D721Med (cell line): ENCODE results near the gene ACSL6.

ENCODE experiments used
- DNase-seq: peaks from one replicate; pipeline ENCODE4 v3.0.0; 2011; ENCODE audit warnings: low spot score; ENCODE audit not compliant: insufficient read length
- FAIRE-seq: peaks from 2 replicates; lab custom pipeline; 2011; peaks lifted over from hg19 to GRCh38; lab: Jason Lieb, UNC
- TF ChIP-seq, protein P1 (sequence below): IDR thresholded peaks from 2 replicates; pipeline ENCODE4 v1.5.1; 2012; ENCODE audit warnings: mild to moderate bottlenecking, control low read depth; ENCODE audit not compliant: insufficient read depth; ENCODE audit errors: missing control alignments

The ACSL6 gene

DNA sequence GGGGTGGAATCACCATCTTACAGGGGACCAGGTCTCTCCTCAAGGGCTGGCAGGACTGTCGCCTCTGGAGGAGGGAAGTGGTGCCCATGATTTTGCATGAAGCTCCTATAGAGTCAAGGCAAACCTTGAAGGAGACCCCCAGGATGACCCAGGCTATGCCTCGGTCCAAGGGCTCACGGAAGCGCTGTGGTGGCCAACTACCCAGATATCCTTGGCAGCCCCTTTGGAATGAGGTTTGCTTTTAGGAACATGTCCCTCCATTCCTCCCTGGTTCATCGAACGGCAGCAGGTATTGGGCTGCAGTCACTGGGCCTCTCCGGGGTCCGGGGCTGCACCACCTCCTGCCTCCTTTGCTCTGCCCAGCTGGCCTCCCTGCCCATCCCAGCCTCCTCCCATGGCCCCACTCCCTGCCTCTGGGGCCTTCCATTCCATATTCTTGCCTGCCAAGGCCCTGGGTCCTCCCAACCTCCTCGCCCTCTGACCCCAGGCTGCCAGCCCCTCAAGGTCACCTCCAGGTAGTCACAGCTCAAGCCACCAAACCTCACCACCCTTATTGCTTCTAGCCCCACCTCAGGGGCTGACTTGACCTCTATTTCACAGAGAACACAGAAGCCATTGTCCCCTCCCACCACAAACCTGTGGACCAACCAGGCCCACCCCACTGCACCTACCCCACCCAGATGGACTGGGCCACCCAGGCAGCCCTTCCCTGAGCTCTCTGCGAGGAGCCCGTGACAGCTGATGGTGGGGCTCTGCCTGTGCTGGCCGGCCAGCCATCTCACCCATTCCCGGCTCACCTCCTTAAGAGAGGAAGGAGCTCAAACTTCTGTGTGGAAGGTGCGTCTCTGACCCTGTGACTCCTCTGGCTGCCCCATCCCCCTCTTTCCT, 45.4 kb upstream of the ACSL6 start:
- DNase-seq (no peak), FAIRE-seq (no peak)
- TF ChIP-seq, protein P1, sequence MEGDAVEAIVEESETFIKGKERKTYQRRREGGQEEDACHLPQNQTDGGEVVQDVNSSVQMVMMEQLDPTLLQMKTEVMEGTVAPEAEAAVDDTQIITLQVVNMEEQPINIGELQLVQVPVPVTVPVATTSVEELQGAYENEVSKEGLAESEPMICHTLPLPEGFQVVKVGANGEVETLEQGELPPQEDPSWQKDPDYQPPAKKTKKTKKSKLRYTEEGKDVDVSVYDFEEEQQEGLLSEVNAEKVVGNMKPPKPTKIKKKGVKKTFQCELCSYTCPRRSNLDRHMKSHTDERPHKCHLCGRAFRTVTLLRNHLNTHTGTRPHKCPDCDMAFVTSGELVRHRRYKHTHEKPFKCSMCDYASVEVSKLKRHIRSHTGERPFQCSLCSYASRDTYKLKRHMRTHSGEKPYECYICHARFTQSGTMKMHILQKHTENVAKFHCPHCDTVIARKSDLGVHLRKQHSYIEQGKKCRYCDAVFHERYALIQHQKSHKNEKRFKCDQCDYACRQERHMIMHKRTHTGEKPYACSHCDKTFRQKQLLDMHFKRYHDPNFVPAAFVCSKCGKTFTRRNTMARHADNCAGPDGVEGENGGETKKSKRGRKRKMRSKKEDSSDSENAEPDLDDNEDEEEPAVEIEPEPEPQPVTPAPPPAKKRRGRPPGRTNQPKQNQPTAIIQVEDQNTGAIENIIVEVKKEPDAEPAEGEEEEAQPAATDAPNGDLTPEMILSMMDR: no peak

DNA sequence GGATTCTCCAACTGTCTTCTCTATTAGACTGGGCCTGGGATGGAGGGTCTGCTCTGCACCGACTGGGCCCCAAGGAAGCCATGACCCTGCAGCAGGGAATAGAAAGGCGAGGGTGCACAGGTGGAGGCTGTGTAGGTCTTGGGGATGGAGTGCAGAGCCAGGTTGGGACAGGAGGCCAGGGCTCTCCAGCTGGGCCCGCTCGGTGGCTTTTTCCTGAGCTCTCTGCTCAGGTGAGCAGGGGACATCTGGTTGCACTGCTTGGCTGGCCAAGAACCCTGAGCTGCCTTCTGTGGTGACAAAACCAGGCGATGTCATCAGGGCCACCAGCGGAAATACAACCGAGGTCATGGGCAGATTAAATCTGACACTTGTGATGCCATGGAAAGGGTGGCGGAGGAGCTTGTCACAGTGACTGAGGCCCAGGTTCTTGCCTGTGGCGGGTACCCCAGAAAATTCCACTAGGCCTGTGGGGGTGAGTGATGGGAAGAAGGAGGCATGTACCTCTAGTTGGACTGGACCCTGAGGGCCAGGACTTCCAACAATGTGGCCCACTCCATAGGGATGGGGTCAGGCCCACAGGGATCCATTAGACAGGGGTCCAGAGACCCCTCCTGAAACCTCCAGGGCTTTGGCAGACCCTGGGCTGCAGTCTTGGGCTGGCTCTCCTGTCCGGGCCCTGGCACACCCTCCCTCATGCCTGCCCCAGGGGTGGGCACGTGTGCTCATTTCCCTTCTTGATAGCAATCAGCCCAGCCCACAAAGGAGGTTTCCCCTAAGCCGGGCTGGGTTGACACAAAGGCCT, 44.6 kb upstream of the ACSL6 start:
- FAIRE-seq (no peak), DNase-seq (peak; percentile 12)

DNA sequence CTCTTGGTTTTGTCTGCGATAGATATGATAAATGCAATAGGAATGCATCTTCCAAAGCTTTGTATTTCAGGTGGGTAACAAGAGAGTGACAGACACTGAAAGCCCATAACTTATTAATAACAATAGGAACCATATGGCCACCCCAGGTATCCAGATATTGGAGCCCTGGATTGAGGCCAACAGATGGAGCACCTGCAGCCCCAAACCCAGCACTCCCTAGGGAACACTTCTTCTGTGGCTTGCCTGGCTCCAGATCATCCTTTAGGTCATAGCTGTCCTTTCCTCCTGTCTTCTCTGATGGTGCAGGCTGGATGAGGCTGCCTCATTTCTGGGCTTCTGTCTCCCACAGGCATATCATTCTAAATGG, 44.0 kb upstream of the ACSL6 start:
- TF ChIP-seq, protein P1: no peak
- DNase-seq: no peak
- no peak for FAIRE-seq

More for the DNA sequence above, 44.6 kb upstream of the ACSL6 start:
- TF ChIP-seq, protein P1: no peak

DNA sequence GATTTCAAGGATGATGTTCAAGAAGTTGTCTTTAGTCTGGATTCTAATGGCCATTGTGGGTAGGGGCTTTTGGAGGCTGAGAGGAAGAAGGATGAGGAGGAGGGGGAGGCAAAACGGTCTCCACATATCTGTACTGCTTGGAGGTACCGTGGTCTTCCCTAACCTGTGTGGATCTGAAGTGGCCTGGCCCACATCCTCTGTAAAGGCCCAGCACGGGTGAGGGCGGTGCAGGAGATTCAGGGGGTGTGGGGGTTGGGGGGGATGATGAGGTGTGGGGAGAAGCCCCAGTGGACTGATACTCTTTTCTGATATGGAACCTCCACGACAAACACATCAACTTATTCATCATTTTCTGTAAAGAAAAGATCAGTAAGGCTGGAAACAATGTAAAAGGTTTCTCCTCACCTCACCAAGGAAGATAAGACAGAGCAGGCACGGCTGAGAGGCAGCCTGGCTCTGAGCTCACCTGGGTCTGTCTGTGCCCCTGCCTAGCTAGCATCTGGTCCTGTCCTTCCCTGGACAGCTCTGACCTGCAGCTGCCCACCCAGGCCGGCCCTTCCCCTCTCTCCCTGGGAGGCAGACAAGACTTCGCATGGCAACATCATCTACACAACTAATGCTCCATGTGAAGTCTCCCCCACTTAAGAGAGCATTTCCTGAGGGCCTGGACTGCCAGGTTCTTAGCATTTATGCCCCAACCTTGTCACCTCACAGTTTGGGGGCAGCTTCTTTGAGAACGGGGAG, 43.4 kb upstream of the ACSL6 start:
- FAIRE-seq (no peak), DNase-seq (no peak)
- TF ChIP-seq, protein P1: no peak

DNA sequence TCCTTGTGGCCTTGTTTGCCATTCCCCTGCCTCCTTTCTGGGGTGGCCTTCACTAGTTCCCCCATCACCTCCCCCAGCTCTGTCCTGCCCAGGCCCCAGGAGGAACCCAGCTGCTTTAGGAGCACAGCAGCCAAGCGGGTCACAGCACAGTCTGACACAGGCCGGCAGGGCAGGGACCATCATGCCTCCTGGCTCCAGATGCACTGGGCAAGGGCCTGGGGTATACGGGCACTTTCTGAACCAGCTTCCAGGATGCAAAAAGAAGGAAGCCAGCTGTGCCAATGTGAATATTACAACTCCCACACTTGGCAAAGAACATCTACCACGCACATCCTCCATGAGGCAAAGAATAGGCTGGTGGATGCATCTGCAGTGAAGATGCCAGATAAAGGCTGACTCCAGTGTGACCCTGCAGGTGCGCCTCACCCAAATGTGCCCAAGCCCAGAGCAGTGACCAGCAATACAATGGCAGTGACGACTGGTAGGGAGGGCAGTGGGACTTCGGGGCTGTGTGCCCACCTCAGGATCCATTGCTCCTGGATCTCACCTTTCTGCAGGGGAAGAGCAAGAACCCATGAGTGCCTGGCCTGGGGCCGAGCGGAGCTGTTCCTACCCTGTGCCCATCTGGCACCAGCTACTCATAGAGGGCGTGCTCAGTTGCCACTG, 42.7 kb upstream of the ACSL6 start:
- no peak for DNase-seq
- no peak for FAIRE-seq
- TF ChIP-seq, protein P1: no peak

DNA sequence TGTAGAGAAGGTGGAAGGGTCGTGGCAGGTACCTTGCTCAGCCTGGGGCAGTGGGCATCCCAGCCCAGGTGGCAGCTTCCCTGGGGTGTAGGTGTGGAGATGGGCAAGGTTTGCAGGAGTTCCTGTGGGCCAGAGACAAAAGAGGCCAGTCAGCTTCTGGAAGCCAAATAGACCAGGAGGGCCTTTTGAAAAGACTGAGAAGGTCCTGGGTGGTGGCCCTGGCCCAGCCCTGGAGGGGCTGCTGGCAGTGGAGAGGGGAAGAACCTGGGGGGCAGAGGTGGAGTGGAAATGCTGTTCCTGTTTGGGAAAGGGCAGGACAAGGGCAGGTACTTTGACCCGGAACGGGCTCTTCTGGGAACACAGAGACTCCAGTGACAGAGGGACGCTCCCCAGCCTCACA, 42.0 kb upstream of the ACSL6 start:
- FAIRE-seq (no peak), DNase-seq (no peak)
- TF ChIP-seq, protein P1: no peak
